ENCODE measurements around the gene TARS3.

DNA sequence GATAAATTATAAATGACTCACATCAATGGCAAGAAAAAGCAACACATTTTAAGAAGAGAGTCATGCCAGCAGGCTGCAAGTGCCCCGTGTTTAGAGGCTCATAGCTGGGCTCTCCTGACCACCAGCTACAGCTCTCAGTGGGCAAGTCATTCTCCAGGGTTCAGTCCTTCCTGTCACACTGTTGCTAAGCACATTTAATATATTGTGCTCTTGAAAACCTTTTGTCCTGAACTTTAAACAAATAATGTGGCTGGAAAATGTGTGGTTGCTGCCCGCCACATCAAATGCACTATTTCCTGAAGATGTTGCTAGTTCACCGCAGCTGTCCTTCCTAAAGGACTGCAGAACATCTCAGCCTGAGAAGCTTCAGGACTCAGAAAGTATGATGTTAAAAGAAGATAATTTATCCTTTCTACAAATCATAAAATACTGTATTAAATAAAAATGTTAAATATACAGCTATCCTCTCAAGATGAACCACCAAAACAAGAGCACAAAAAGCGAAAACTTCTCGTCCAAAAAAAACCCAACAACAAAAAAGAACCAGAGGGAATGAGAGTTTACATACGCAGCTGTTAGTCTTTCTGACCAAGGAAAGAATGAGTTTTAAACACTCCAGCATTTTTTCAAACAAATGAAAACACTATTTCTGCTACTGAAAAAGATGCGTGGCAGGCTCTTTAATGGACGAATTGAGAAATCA is 951 bp downstream of the TARS3 start:
- TF ChIP-seq, protein P1, sequence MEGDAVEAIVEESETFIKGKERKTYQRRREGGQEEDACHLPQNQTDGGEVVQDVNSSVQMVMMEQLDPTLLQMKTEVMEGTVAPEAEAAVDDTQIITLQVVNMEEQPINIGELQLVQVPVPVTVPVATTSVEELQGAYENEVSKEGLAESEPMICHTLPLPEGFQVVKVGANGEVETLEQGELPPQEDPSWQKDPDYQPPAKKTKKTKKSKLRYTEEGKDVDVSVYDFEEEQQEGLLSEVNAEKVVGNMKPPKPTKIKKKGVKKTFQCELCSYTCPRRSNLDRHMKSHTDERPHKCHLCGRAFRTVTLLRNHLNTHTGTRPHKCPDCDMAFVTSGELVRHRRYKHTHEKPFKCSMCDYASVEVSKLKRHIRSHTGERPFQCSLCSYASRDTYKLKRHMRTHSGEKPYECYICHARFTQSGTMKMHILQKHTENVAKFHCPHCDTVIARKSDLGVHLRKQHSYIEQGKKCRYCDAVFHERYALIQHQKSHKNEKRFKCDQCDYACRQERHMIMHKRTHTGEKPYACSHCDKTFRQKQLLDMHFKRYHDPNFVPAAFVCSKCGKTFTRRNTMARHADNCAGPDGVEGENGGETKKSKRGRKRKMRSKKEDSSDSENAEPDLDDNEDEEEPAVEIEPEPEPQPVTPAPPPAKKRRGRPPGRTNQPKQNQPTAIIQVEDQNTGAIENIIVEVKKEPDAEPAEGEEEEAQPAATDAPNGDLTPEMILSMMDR (IDR thresholded peaks at IDR 0.05) = no peak
- no peak for TF ChIP-seq POLR2A (IDR thresholded peaks at IDR 0.05)
- TF ChIP-seq POLR2AphosphoS5 (IDR thresholded peaks at IDR 0.05) = no peak
